HG02870 (cell line): ENCODE data around the gene LMNB1.
"Not testable (repeated sequence)": the region's sequence is repeated elsewhere in the genome, so short reads cannot be mapped to it uniquely, and the experiment has no call there.

Source experiments
- ATAC-seq: cut with Tn5 transposase; IDR thresholded peaks from one replicate; pipeline ENCODE4 v1.9.1; 2021; ENCODE audit warnings: mild to moderate bottlenecking, moderate library complexity; ENCODE audit not compliant: unreplicated experiment

Gene LMNB1

DNA sequence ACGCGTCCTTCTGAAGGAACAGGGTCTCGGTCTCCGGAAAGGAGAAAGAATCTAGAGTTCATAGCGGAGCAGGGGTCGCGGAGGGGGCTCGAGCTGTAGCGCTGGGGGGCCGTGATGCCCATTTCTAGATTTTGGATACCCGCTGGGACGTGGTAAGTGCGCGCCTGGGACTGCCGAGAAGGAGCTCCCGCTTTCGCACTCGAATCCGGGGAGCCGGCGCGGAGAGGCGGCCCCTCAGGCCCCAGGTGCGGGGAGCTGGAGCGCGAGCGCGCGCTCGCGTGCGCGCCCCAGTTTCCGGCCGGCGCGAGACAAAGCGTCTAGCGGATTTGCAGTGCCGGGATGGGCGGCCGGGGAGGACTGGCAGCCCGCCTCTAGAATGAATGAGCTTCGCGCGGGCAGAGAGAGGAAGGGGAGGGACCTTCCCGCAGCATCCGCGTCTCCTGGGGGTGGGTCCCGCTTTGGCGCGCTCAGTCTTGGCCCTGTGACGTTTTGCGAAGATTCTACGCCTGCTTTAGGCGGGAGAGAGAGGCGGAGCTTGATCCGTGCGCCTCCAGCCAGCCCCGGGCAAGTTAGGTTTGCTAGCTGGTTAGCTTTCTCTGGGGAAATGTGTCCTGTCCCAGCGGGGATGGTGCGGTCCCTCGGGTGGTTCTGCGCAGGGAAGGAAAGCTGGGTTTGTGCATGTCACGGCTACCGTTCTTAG, 1.2 kb downstream of the LMNB1 start:
- peak; percentile 58 for ATAC-seq

DNA sequence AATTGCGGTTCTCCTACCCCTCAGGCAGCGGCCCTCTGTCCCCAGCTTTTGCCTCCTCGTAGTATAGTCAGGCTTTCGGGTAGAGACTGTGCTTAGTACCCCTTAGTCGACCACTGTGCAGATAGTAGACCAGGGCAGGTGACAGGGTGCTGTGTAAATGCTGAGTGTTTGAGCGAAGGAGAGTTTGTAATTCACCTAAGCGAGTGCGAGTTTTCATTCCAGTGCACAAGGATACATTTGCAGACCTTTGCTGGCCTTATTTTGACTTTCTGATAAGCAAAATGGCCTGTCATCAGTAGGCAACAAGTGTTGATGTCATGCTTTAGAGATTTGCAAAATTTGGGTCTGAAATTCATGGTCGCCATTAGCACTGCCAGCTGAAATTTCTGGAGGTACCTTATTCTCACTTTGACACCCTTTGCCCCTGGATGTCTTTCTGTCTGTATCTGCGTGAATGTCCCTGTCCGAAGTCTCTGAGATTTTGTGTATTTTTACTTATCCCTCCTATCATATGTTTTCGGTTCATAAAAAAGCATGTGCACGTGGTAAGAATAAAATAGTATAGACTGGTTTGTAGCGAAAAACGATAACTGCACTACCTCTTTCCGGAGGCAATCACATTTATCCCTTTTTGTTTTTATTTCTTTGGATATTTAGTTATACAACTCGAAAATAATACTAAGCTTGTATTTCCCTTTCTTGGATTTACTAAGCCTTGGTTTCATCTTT, 1.9 kb downstream of the LMNB1 start:
- ATAC-seq, result peak; percentile 7

DNA sequence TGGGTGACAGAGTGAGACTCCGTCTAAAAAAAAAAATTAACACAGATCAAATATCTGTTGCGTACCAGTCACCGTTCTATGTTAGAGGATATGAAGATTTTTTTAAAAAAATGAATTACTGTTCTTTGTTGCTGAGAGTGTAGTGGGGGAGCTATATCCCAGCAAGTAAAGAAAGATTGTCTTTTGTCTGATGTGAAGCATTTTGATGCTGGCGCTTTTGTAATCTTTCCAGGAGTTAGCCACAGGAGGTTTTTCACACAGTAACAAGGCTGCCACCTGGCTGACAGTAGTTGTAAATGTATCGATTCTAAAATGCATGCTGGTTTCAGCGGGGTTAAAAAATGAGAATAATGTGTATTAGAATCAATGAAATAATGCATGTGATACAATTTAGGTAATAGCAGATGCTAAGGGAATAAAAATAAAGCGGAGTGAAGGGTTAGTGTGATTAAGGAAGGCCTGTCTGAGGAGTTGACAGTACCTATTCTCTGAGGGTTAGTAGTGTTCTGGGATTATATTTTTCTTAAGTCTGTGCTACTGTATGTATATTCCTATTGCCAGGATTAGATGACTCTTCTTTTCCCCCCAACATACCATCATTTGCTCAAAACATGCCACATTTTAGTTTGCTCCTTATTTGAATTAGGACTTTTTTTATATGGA, 3.4 kb downstream of the LMNB1 start:
- ATAC-seq, result no peak

DNA sequence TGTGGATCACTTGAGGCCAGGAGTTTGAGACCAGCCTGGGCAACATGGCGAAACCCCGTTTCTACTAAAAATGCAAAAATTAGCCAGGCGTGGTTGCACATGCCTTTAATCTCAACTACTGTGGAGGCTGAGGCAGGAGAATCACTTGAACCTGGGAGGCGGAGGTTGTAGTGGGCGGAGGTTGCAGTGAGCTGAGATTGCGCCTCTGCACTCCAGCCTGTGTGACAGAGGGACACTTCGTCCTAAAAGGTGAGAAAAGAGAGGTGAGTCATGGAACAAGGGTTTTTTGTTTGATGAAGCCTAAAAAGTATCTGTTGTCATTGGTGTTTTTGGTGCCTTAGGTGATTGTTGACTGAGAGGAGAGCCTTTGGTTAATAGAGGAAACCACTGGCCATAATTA, 11.5 kb downstream of the LMNB1 start:
- ATAC-seq, result not testable (repeated sequence)

DNA sequence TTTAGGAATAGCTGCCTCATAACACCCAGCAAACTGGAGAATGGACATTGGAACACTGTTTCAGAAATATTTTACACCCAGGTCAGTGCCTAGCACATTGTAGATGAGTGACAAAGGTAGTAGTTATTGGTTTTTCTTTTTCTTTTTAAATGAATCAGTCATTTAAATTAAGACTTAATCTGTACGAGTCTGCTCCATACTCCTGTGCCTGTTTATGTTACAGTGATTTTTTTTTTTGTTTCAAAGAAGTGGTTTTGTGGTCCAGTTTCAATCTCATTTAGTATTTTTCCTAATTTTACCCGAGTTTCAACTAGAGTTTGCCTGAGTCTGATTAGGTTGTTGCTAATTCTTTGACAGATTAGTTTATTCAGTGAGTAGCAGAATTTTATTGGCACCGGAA, 16.2 kb downstream of the LMNB1 start:
- ATAC-seq, result no peak

DNA sequence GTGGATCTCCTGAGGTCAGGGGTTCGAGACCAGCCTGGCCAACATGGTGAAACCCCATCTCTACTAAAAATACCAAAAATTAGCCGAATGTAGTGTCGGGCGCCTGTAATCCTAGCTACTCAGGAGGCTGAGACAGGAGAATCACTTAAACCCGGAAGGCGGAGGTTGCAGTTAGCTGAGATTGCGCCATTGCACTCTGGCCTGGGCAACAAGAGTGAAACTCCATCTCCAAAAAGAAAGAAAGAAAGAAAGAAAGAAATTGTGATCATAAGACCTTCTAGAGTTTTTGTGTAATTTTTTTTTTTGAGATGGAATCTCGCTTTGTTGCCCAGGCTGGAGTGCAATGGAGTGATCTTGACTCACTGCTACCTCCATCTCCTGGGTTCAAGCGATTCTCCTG, 16.7 kb downstream of the LMNB1 start:
- ATAC-seq, result not testable (repeated sequence)

DNA sequence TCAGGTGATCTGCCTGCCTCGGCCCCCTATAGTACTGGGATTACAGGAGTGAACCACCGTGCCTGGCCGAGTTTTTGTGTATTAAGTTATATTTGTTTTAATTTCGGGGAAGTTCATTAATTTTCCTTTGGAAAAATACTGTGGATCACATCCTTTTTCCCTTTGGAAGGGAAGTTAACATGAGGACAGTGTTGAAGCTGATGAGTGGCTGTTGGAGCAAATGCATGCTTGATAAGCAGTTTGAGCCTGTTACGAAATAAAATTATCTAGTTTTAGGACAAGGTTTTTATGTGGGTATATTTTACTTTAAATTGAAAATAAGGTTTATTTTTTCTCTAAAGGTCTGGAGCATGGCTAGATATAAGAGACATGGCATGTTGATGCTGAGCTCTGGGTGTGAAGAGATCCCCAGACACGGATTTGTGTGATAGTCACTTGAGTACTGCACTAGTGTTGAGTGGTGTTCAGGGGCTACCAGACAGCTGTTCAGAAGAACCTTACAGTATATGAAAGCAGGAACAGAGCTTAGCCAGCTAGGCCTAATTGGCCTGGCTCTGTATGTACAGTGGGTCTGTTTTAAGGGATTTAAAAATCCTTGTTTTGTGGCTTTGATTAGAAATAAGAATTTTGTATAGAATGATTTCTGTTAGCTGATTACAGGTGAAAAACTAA, 17.4 kb downstream of the LMNB1 start:
- peak; percentile 53 for ATAC-seq

DNA sequence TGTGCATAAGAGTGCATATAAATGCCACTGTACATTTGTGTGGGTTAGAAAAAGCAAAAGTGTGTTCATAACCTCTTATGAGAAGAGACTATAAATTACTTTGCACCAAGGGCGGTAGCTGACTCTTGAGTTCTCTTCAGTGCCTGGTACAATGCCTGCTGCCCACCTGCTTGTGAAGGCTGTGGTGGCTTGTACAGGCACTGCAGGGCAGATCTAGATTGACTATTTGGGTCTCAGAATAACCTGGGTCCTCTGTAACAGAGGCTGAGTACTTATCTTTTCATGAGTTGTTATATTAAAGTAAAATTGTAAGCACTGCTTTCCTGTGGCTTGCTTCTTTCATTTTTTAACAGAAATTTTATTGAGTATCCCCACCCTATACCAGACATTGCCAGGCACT, 22.8 kb downstream of the LMNB1 start:
- ATAC-seq, result no peak

DNA sequence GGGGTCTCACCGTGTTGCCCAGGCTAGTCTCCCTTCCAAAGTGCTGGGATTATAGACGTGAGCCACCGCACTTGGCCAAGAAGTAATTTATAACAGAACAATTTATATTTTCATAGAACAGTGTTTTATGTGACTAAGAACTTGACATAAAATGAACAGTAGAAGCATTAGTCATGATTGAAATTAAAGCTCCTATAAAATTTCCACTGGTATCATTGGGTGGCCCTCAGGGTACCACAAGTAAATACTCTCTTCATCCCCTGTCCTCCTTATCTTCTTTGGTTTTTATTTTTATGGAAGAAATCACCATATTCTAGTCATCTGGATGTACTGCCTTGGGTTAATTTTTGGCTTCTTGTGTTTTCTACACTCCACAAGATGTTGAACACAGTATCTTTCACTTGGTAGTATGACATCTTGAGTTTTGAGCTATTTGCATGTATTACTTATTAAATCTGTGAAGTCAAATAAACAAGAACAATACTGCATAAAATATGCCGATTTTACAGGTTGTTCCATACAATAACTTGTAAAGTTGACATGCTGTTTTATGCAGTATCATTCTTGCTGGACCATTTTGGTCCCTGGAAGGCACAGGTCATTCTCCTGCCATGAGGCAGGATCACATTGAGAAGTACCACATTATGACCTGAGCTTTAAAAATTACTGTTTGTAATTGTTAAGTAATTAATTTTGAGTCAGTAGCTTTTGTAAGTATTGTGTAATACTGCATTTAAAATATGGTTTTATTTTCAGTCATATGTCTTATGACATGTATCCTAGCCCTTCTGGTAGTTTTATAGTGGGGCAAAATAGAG, 24.4 kb downstream of the LMNB1 start:
- ATAC-seq, result no peak

DNA sequence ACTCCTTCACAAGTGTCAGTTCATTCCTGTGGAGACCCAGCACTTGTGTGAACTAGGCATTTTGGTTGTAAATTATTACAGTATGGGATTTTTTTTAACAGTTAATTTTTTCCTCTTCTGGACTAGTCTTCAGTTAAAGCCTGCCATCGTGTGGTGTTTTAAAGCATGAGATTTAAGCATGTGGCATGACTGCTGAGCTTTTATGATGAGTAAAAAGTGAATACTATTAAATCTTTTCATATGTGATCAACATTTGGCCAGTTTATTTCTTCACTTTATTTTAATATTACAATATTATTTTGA, 25.0 kb downstream of the LMNB1 start:
- ATAC-seq, result no peak

DNA sequence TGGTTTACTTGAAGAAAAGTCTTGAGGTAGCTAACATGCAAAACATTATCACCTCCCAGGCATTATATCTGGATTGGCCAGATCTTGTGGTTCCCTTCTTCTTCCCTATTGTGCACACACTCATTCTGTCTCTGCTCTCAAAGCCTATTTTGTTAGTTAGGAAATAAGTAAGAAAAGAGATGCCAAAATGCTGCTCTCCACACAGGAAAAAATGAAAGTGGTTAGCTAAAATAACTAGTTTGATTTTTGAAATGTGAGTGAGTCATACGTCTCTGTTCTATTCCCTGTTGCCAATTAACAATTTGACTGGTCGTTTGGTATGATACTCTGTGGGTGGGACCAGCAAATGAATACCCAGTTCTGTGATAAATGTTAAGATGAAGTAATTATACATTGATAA, 28.1 kb downstream of the LMNB1 start:
- no peak for ATAC-seq

DNA sequence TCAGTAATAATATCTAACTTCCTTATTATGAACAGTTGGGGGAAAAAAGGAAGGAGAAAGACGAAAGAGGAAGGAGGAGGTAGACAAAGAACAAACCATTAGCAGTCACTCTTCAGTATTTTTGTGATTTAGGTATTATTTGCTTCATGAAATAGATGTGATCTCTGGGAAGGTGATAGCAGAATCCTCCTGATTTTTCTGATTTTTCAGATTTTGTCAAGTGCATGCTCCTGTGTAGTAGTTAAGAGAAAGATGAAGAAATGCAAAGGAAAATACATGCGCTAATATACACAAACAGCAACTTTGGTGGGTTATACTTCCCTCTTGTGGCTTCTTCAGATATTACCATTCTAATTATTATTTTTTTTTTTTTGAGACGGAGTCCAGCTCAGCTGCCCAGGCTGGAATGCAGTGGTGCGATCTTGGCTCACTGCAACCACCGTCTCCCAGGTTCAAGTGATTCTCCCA, 31.6 kb downstream of the LMNB1 start:
- peak; percentile 41 for ATAC-seq

DNA sequence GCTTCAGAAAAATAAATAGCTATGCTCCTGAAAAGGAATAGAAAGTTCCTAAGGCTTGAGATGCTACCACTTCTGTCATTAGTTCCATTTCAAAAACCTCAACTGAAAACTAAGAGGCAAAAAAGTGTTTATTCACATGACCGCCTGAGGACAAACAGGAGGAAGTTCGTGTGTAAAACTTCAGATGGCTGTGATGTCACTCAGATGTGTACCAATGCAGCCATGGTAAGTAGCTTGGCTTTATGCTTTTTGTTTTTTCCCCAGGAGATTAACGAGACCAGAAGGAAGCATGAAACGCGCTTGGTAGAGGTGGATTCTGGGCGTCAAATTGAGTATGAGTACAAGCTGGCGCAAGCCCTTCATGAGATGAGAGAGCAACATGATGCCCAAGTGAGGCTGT, 33.0 kb downstream of the LMNB1 start:
- no peak for ATAC-seq

DNA sequence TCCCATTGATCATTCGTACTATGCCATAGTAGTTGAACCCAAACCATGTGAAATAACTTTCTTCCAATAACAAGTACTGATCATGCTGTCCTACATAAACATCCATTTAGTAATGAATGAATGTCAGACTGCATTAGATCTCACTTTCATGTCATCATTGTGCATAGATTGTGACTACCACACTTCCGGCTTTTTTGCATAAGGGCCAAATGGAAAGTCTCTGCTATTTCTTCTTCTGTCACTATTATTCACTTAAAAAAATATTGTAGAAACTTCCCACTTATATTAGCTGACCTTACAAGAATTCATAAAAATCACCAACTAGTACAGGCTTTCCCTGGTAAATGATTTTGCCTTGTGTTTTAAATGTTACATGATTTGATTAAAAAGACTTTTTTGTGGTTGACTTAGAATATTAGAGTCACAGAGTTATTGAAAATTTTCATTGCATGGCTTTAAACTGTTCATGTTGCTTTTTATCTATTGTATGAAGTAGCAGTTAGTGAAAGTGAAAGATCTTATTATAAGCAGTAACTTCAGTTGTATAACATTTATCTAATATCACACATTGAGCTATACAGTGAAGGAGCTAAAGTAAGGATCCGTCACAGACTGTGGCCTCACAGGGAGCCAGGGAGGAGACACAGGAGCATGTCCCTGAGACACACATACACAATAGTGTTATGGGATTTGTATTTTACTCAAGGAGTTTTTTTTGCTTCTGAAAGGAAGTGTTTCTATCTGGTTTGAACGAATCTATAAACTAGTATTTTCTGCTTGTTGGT, 33.9 kb downstream of the LMNB1 start:
- no peak for ATAC-seq

DNA sequence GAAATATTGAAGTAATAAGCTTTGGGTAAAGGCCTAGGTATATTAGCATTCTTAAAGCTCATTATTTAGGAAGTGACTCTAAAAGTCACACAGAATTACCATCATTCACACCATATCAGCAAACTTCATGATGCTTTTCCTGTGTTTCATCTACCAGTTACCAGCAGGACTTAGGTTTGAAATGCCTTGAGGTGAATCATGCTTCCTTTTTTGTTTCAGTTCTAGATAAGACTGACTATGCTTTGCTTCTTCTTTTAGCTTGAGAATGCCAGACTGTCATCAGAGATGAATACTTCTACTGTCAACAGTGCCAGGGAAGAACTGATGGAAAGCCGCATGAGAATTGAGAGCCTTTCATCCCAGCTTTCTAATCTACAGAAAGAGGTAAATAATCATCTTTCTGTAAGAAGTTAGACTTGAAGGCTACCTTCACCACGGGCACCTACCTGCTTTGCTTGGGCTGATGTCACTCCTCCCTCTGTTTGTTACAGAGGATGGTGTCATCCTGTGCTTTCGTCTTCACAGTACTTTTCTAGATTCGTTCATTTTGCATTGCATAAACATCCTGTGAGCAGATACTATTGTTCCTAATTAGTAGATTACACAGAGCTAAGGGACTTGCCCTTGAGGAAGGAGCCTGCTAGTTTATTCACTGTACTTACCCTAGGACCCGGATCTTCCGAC, 34.7 kb downstream of the LMNB1 start:
- peak; percentile 43 for ATAC-seq

DNA sequence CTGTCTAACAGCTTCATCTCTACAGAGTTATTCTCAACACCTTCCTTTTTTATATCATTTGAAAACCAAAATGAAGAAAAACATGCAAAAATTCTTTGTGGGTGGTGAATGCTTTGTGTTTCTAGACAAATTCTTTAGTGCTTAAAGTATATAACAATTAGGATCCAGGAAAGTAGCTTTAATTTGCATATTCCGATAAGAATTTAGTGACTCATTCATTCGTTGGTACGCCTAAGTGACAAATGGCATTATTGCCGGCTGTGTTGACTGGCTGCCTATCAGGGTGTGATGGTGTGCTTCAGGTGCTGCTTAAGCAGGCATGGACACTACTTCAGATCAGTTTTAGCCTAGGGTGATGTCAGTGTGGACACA, 35.2 kb downstream of the LMNB1 start:
- no peak for ATAC-seq

DNA sequence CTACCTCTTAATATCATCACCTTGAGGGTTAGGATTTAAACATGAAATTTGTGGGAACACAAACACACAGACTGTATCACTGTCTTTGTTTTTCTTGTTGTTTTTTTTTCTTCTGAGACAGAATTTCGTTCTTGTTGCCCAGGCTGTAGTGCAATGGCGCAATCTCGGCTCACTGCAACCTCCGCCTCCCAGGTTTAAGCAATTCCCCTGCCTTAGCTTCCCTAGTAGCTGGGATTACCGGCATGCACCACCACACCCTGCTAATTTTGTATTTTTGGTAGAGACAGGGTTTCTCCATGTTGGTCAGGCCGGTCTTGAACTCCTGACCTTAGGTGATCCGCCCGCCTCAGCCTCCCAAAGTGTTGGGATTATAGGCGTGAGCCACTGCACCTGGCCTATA, 36.9 kb downstream of the LMNB1 start:
- not testable (repeated sequence) for ATAC-seq

DNA sequence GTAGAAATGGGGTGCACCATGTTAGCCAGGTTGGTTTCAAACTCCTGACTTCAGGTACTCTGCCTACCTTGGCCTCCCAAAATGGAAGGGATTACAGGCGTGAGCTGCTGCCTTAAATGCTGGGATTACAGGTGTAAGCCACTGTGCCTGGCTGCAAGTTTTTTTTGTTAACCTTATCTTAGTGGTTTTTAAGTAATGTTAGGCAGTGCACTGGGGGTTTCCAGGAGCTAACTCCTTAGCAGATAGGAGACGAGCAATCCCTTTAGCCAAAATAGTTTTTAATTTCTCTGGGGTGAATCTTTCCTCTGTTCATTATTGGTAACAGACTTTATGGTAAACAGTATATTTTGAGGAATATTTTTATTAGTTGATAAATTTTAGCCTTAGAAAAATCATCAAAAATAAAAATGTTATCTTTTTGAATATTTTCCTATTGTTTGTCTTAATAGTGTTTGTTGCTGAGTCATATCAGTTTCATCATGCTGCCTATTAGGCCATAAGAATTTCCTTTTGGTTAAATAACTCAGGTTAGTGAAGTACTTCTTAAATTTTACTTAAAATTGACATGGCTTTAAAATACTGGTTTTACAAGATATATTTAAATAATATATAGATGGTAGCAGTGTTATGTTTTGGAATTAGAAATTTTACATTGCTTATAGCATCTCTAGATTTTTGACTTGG, 37.9 kb downstream of the LMNB1 start:
- ATAC-seq, result no peak

DNA sequence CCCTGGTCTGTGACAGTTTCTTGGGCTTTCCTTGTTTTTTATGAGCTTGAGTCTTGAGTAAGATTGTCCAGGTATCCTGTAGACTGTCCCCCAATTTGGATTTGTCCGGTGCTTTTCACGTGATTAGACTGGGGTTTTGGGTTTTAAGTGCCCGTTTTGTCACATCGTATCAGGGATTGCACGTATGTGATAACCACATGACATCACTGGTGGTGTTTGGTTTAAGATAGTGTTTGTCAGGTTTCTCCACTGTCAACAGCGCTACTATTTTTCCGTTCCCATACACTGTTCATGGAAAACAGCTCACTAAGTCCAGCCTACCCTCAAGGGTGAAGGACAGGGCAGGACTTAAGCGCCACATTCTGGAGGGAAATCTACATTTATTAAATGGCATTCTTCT, 39.7 kb downstream of the LMNB1 start:
- ATAC-seq, result no peak
